Ovary (tissue), 9 donors: ENCODE measurements around the gene UNC5B. TPM values are rescaled to one million over a fixed set of nuclear protein-coding genes. Genes with fewer than 3 reads are reported as not detected.

Source experiments
- DNase-seq, 5 donors: peaks; one replicate each; pipeline ENCODE4 v3.0.0-alpha.2; 2019 to 2020
- H3K27ac ChIP-seq, 2 donors: fragments of 200-600 bp; one replicate each; pipeline versions ENCODE4 v1.5.1 to v1.8.0; 2019 to 2022
- H3K27me3 ChIP-seq: fragments of 200-600 bp; one replicate; pipeline ENCODE4 v1.8.0; 2022
- H3K36me3 ChIP-seq: fragments of 200-600 bp; sonication (generic); one replicate; pipeline ENCODE4 v1.5.1; 2019
- H3K4me1 ChIP-seq: one replicate; pipeline ENCODE4 v1.8.1; 2013; ENCODE audit warnings: mild to moderate bottlenecking, moderate library complexity; ENCODE audit not compliant: insufficient read depth
- H3K4me3 ChIP-seq: fragments of 200-600 bp; sonication (generic); one replicate; pipeline ENCODE4 v1.5.1; 2017
- H3K9me3 ChIP-seq, 2 donors: fragments of 200-600 bp in 1 of 2; sonication (generic) in 1 of 2; one replicate each; pipeline versions ENCODE4 v1.5.1 to v1.8.1; 2013 to 2019; ENCODE audit warnings: mild to moderate bottlenecking in 1 of 2, moderate library complexity in 1 of 2
- CTCF ChIP-seq, 3 donors: fragments of 450-650 bp in 2 of 3; fragments of 200-600 bp in 1 of 3; IDR thresholded peaks; one replicate each; pipeline versions ENCODE4 v1.5.1 to v1.8.0; 2016 to 2022; ENCODE audit warnings: antibody characterized with exemption in 3 of 3, mild to moderate bottlenecking in 1 of 3
- EP300 ChIP-seq: sonication (generic); formaldehyde crosslinking; IDR thresholded peaks from one replicate; pipeline ENCODE4 v1.6.1; 2017; ENCODE audit warnings: antibody characterized with exemption
- POLR2A ChIP-seq: fragments of 450-650 bp; IDR thresholded peaks from one replicate; pipeline ENCODE4 v1.6.1; 2017; ENCODE audit warnings: antibody characterized with exemption, mild to moderate bottlenecking, moderate library complexity
- WGBS, 3 donors: extraction: QIAGEN DNeasy Blood & Tissue Kit in 1 of 3; methylation state at CpG; one replicate each; pipeline versions ENCODE4 v1.1.5 to v1.1.7; 2013 to 2017; 5-methylcytosine and 5-hydroxymethylcytosine counted together
- intact Hi-C, 4 donors: fragments of 100-400 bp; cut with DNase I; formaldehyde crosslinking; loops; one replicate each; pipeline versions ENCODE4 v1.11.0 to v1.15.1; 2022 to 2023
- polyA plus RNA-seq, 2 donors: library from polyadenylated mRNA; stranded (reverse); fragments of 200-250 nt in 1 of 2; fragments of 350-450 nt in 1 of 2; fragmentation: Illumina TruSeq in 1 of 2; extraction: RNeasy Lipid Tissue Mini Kit (QIAGEN cat#74804) in 1 of 2; gene quantifications; one replicate each; pipeline ENCODE4 v1.2.3, GENCODE V29; 2013 to 2014
- total RNA-seq, 7 donors: library from RNA; depleted of rRNA in 2 of 7; stranded (reverse); fragments of >200 nt in 2 of 7; fragmentation: NEBNext Ultra II Directional in 3 of 7; extraction: Animal tissue kit (Norgen Biotek cat#: 25700) in 3 of 7; gene quantifications; one replicate each; pipeline versions ENCODE4 v1.1.0 to v1.2.4, GENCODE V29; 2016 to 2023
- donor health status: DM: no; HTN: no; CAD: no; lungs with moderate emphysema.
- donor health status: DM: no; HTN: no; CAD: no.
- donor health status: Bipolar disorder and iron deficiency.
- donor health status: DM: yes; HTN: yes; CAD: no.
- donor health status: DM: no; HTN: no; CAD: no.
- donor health status: DM: yes; HTN: yes; CAD: no.

UNC5B gene
- total and polyA plus RNA-seq, 9 donors: 2.7 to 48.0 (median 6.3) TPM

GRCh38 chr10:71312220-71312619 is 99.8 kb downstream of the UNC5B start:
- H3K4me3 ChIP-seq: no peak overlapping the region
- H3K36me3 ChIP-seq: no peaks in the 10 kb centered on the region
- H3K9me3 ChIP-seq: no peaks in the 10 kb centered on the region
- intact Hi-C loops: loop anchor here (5.0 to 10.0 kb wide), 8 partner anchors 293 to 1023 kb away; no protein-coding TSS in a partner anchor
- peak overlapping the region in 1 of 2 donors; percentile 79 for H3K27ac ChIP-seq
- 44 to 62% (median 45%) methylated on average over 1 of the region's 1 CpG for WGBS, 3 donors
- DNase-seq: no peak
- H3K4me1 ChIP-seq: peaks cover 25% of the 10 kb centered on the region
- TF ChIP-seq POLR2A (no peak), EP300 (no peak), CTCF (IDR thresholded peaks at IDR 0.05) (no peak)
- no peaks in the 10 kb centered on the region for H3K27me3 ChIP-seq

GRCh38 chr10:71312811-71313789 is 100.7 kb downstream of the UNC5B start:
- TF ChIP-seq POLR2A (no peak), EP300 (no peak), CTCF (IDR thresholded peaks at IDR 0.05) (no peak)
- peaks cover 20% of the 10 kb centered on the region for H3K4me1 ChIP-seq
- peak overlapping the region; percentile 12 for H3K4me3 ChIP-seq
- no peaks in the 10 kb centered on the region for H3K27me3 ChIP-seq
- 4 to 7% (median 5%) methylated on average over 19 of the region's 19 CpGs for WGBS, 3 donors
- no peaks in the 10 kb centered on the region for H3K36me3 ChIP-seq
- peak overlapping the region; percentile 41 to 79 for H3K27ac ChIP-seq
- intact Hi-C loops: loop anchor here (5.0 to 10.0 kb wide), 8 partner anchors 292 to 1022 kb away; no protein-coding TSS in a partner anchor
- DNase-seq: peak; percentile 90 to 93 (median 92)
- H3K9me3 ChIP-seq: no peaks in the 10 kb centered on the region

GRCh38 chr10:71314028-71314693 is 101.8 kb downstream of the UNC5B start:
- H3K36me3 ChIP-seq: no peaks in the 10 kb centered on the region
- no peak overlapping the region for H3K4me3 ChIP-seq
- H3K4me1 ChIP-seq: peaks cover 15% of the 10 kb centered on the region
- 3 to 4% (median 3%) methylated on average over 19 to 21 of the region's 21 CpGs for WGBS, 3 donors
- intact Hi-C loops: loop anchor here (5.0 to 10.0 kb wide), 8 partner anchors 291 to 1021 kb away; no protein-coding TSS in a partner anchor
- no peaks in the 10 kb centered on the region for H3K27me3 ChIP-seq
- peak; percentile 48 to 85 (median 70) for TF ChIP-seq CTCF (IDR thresholded peaks at IDR 0.05)
- TF ChIP-seq EP300: no peak
- no peak for TF ChIP-seq POLR2A
- peak; percentile 64 to 77 (median 77) for DNase-seq
- no peaks in the 10 kb centered on the region for H3K9me3 ChIP-seq
- H3K27ac ChIP-seq: peak overlapping the region; percentile 41 to 79

- intact Hi-C loops: loop anchor here (5.0 to 10.0 kb wide), 10 partner anchors 258 to 1023 kb away; no protein-coding TSS in a partner anchor
- H3K4me1 ChIP-seq: peaks cover 11% of the 10 kb centered on the region
- TF ChIP-seq POLR2A (no peak), CTCF (IDR thresholded peaks at IDR 0.05) (no peak), EP300 (no peak)
- 53 to 63% (median 56%) methylated on average over 11 of the region's 11 CpGs for WGBS, 3 donors
- H3K27me3 ChIP-seq: no peaks in the 10 kb centered on the region
- no peaks in the 10 kb centered on the region for H3K36me3 ChIP-seq
- H3K27ac ChIP-seq: peak overlapping the region; percentile 23 to 79
- no peaks in the 10 kb centered on the region for H3K9me3 ChIP-seq
- DNase-seq: no peak
- H3K4me3 ChIP-seq: no peak overlapping the region
These were observed 102.4 kb downstream of the UNC5B start for GRCh38 chr10:71314694-71315225.
